HEK293 (cell line): Measurements from ENCODE around the gene MYO7A.

Experiments used
- CTCF ChIA-PET: fragments of 350-600 bp; formaldehyde crosslinking; extraction: SDS; loops from one replicate; lab custom pipeline; 2021; ENCODE audit warnings: antibody characterized with exemption; lab: Yijun Ruan, JAX
- POLR2A ChIA-PET: fragments of 300-600 bp; formaldehyde crosslinking; extraction: SDS; loops from one replicate; lab custom pipeline; 2020; ENCODE audit warnings: antibody characterized with exemption, inconsistent platforms; lab: Yijun Ruan, JAX
- H3K27ac ChIP-seq: fragments of 200-500 bp; sonication (Bioruptor generic); 2 replicates; pipeline ENCODE4 v1.5.1; 2014; ENCODE audit warnings: low read depth, low read length, control low read depth, inconsistent platforms; ENCODE audit errors: extremely low read depth
- H3K36me3 ChIP-seq, 2 experiments: fragments of 200-500 bp in 1 of 2; sonication (Bioruptor generic) in 1 of 2; 1 replicate in 1 of 2; 2 replicates in 1 of 2; pipeline ENCODE4 v1.5.1; 2014 to 2017; ENCODE audit warnings: inconsistent platforms in 2 of 2, low read length in 2 of 2; ENCODE audit not compliant: control insufficient read depth in 2 of 2, insufficient read depth in 1 of 2
- H3K4me1 ChIP-seq: fragments of 200-500 bp; sonication (Bioruptor generic); 2 replicates; pipeline ENCODE4 v1.5.1; 2014; ENCODE audit warnings: mild to moderate bottlenecking, low read length, inconsistent platforms; ENCODE audit not compliant: control insufficient read depth, insufficient read depth
- H3K4me3 ChIP-seq: 2 replicates; pipeline ENCODE4 v1.5.1; 2011; ENCODE audit warnings: low read depth, mild to moderate bottlenecking, control low read depth, low read length, moderate library complexity
- H3K9me3 ChIP-seq: fragments of 200-500 bp; sonication (Bioruptor generic); 2 replicates; pipeline ENCODE4 v1.5.1; 2014; ENCODE audit warnings: low read depth, low read length, inconsistent platforms; ENCODE audit not compliant: control insufficient read depth, insufficient read depth
- BCL6B ChIP-seq: fragments of 450-650 bp; formaldehyde crosslinking; IDR thresholded peaks from 2 replicates; pipeline ENCODE4 v1.5.1; 2017; ENCODE audit warnings: missing biosample characterization, missing genetic modification characterization
- KLF17 ChIP-seq: fragments of 450-650 bp; formaldehyde crosslinking; IDR thresholded peaks from 2 replicates; pipeline ENCODE4 v1.5.1; 2016; ENCODE audit warnings: missing biosample characterization, missing genetic modification characterization
- PATZ1 ChIP-seq: fragments of 450-650 bp; formaldehyde crosslinking; IDR thresholded peaks from 2 replicates; pipeline ENCODE4 v1.5.1; 2016; ENCODE audit warnings: missing biosample characterization, missing genetic modification characterization
- SALL2 ChIP-seq: fragments of 450-650 bp; formaldehyde crosslinking; IDR thresholded peaks from 2 replicates; pipeline ENCODE4 v1.5.0; 2017; ENCODE audit warnings: missing biosample characterization, mild to moderate bottlenecking, missing genetic modification characterization, borderline replicate concordance
- SETDB1 ChIP-seq: IDR thresholded peaks from one replicate; pipeline ENCODE4 v1.6.1; 2017; ENCODE audit warnings: mild to moderate bottlenecking, low read length, moderate library complexity, mixed read lengths; ENCODE audit not compliant: insufficient read length
- ZBTB11 ChIP-seq: fragments of 450-650 bp; formaldehyde crosslinking; conservative IDR thresholded peaks from 2 replicates; pipeline ENCODE4 v1.5.1; 2016; ENCODE audit warnings: low read depth, missing biosample characterization, missing genetic modification characterization
- ZBTB20 ChIP-seq: fragments of 450-650 bp; formaldehyde crosslinking; IDR thresholded peaks from 2 replicates; pipeline ENCODE4 v1.5.1; 2016; ENCODE audit warnings: missing biosample characterization, missing genetic modification characterization
- ZBTB7A ChIP-seq: fragments of 450-650 bp; formaldehyde crosslinking; IDR thresholded peaks from 2 replicates; pipeline ENCODE4 v1.5.1; 2016; ENCODE audit warnings: low read depth, missing biosample characterization, missing genetic modification characterization
- ZIC2 ChIP-seq: fragments of 450-650 bp; formaldehyde crosslinking; IDR thresholded peaks from 2 replicates; pipeline ENCODE4 v1.5.1; 2016; ENCODE audit warnings: missing biosample characterization, missing genetic modification characterization
- ZNF133 ChIP-seq: fragments of 450-650 bp; formaldehyde crosslinking; IDR thresholded peaks from 2 replicates; pipeline ENCODE4 v1.5.1; 2016; ENCODE audit warnings: missing biosample characterization, missing genetic modification characterization
- ZNF16 ChIP-seq: fragments of 450-650 bp; formaldehyde crosslinking; IDR thresholded peaks from 2 replicates; pipeline ENCODE4 v1.5.1; 2016; ENCODE audit warnings: low read depth, missing biosample characterization, missing genetic modification characterization
- ZNF169 ChIP-seq: fragments of 450-650 bp; formaldehyde crosslinking; IDR thresholded peaks from 2 replicates; pipeline ENCODE4 v1.5.1; 2016; ENCODE audit warnings: missing biosample characterization, missing genetic modification characterization
- ZNF211 ChIP-seq: fragments of 450-650 bp; formaldehyde crosslinking; IDR thresholded peaks from 2 replicates; pipeline ENCODE4 v1.5.1; 2016; ENCODE audit warnings: low read depth, missing biosample characterization, missing genetic modification characterization
- ZNF266 ChIP-seq: fragments of 450-650 bp; formaldehyde crosslinking; IDR thresholded peaks from 2 replicates; pipeline ENCODE4 v1.5.1; 2016; ENCODE audit warnings: missing biosample characterization, missing genetic modification characterization, low read depth
- ZNF501 ChIP-seq: fragments of 450-650 bp; formaldehyde crosslinking; IDR thresholded peaks from 2 replicates; pipeline ENCODE4 v1.5.1; 2016; ENCODE audit warnings: missing biosample characterization, missing genetic modification characterization
- ZNF514 ChIP-seq: fragments of 450-650 bp; formaldehyde crosslinking; IDR thresholded peaks from 2 replicates; pipeline ENCODE4 v1.5.1; 2016; ENCODE audit warnings: missing biosample characterization, missing genetic modification characterization
- ZNF521 ChIP-seq: fragments of 450-650 bp; formaldehyde crosslinking; IDR thresholded peaks from 2 replicates; pipeline ENCODE4 v1.5.1; 2017; ENCODE audit warnings: missing biosample characterization, mild to moderate bottlenecking, missing genetic modification characterization
- ZNF548 ChIP-seq: fragments of 450-650 bp; formaldehyde crosslinking; IDR thresholded peaks from 2 replicates; pipeline ENCODE4 v1.5.1; 2016; ENCODE audit warnings: missing biosample characterization, missing genetic modification characterization
- ZNF561 ChIP-seq: fragments of 450-650 bp; IDR thresholded peaks from 2 replicates; pipeline ENCODE4 v1.5.1; 2018; ENCODE audit warnings: missing biosample characterization, missing genetic modification characterization, borderline replicate concordance
- ZNF621 ChIP-seq: fragments of 450-650 bp; formaldehyde crosslinking; IDR thresholded peaks from 2 replicates; pipeline ENCODE4 v1.5.1; 2017; ENCODE audit warnings: missing biosample characterization, missing genetic modification characterization
- ZNF623 ChIP-seq: fragments of 450-650 bp; formaldehyde crosslinking; IDR thresholded peaks from 2 replicates; pipeline ENCODE4 v1.5.1; 2016; ENCODE audit warnings: missing biosample characterization, missing genetic modification characterization
- ZNF654 ChIP-seq: fragments of 450-650 bp; formaldehyde crosslinking; IDR thresholded peaks from 2 replicates; pipeline ENCODE4 v1.5.1; 2016; ENCODE audit warnings: low read depth, missing biosample characterization, missing genetic modification characterization
- ZNF677 ChIP-seq: fragments of 450-650 bp; IDR thresholded peaks from 2 replicates; pipeline ENCODE4 v1.5.0; 2018; ENCODE audit warnings: missing biosample characterization, mild to moderate bottlenecking, missing genetic modification characterization, moderate library complexity
- ZNF843 ChIP-seq: fragments of 450-650 bp; formaldehyde crosslinking; IDR thresholded peaks from 2 replicates; pipeline ENCODE4 v1.5.1; 2016; ENCODE audit warnings: missing biosample characterization, missing genetic modification characterization

MYO7A gene

GRCh38 chr11:77129842-77130756, 2.1 kb downstream of the MYO7A start (continued):
- no peak for TF ChIP-seq BCL6B (tag by site-specific recombination)
- TF ChIP-seq ZIC2 (tag by site-specific recombination): no peak
- TF ChIP-seq ZNF677: no peak
- TF ChIP-seq ZBTB7A (tag by site-specific recombination): no peak
- no peak for TF ChIP-seq PATZ1 (tag by site-specific recombination)
- no peak for TF ChIP-seq SALL2 (tag by site-specific recombination)
- no peak for TF ChIP-seq ZNF514 (tag by site-specific recombination)

GRCh38 chr11:77130763-77131513, 2.9 kb downstream of the MYO7A start:
- no peaks in the 10 kb centered on the region; the same call in 1 of the 2 replicates for H3K4me1 ChIP-seq
- ChIA-PET CTCF (interaction anchor here (0.7 to 3.5 kb wide), 3 partner anchors 15 to 488 kb away, joined by 3 to 14 read pairs (median 3); no protein-coding TSS in a partner anchor), POLR2A (no interaction called here)
- H3K4me3 ChIP-seq: no peak overlapping the region
- no peak overlapping the region for H3K27ac ChIP-seq
- H3K36me3 ChIP-seq: no peaks in the 10 kb centered on the region
- TF ChIP-seq ZNF266 (tag by site-specific recombination): no peak
- TF ChIP-seq ZNF169 (tag by site-specific recombination): no peak
- no peak for TF ChIP-seq ZNF561 (tag by site-specific recombination)
- no peak for TF ChIP-seq ZNF133
- TF ChIP-seq ZNF621: no peak
- TF ChIP-seq ZNF623: peak; percentile 77
- TF ChIP-seq ZIC2 (tag by site-specific recombination): peak; percentile 60
- no peak for TF ChIP-seq ZNF548
- no peaks in the 10 kb centered on the region for H3K9me3 ChIP-seq

- ChIA-PET CTCF (interaction anchor here (0.7 to 3.5 kb wide), 2 partner anchors 55 to 91 kb away, joined by 3 to 14 read pairs; no protein-coding TSS in a partner anchor), POLR2A (no interaction called here)
- Histone ChIP-seq H3K4me3 (no peak overlapping the region), H3K36me3 (no peaks in the 10 kb centered on the region), H3K9me3 (no peaks in the 10 kb centered on the region), H3K4me1 (no peaks in the 10 kb centered on the region; the same call in 1 of the 2 replicates), H3K27ac (no peak overlapping the region)
- TF ChIP-seq ZBTB11 (no peak), ZNF266 (tag by site-specific recombination) (no peak), SETDB1 (no peak), ZNF521 (no peak), ZNF211 (no peak), ZNF843 (tag by site-specific recombination) (no peak), ZBTB20 (tag by site-specific recombination) (no peak), ZNF654 (tag by site-specific recombination) (no peak), KLF17 (tag by site-specific recombination) (no peak), ZNF501 (tag by site-specific recombination) (no peak), ZNF548 (no peak), ZNF16 (tag by site-specific recombination) (no peak)
Observed at GRCh38 chr11:77131560-77131959, 3.5 kb downstream of the MYO7A start.
